ENCODE measurements around the gene PHETA1.

Gene PHETA1

GRCh38 chr12:111412830-111413441 lies 44.0 kb upstream of the PHETA1 start:
- H3K36me3 ChIP-seq (ENCODE audit: insufficient read depth, low read length): peaks cover 5% of the 10 kb centered on the region
- peaks cover 89% of the 10 kb centered on the region for H3K79me2 ChIP-seq (ENCODE audit: insufficient read depth, low read length)
- no peak overlapping the region for H3K27ac ChIP-seq (ENCODE audit: low read length)
- H3K4me2 ChIP-seq (ENCODE audit: insufficient read depth, low read length): no peak overlapping the region
- H4K20me1 ChIP-seq (ENCODE audit: insufficient read depth, low read length): peaks cover 63% of the 10 kb centered on the region
- H3K4me1 ChIP-seq (ENCODE audit: insufficient read depth, low read length): peaks cover 19% of the 10 kb centered on the region
- H3K27me3 ChIP-seq (ENCODE audit: insufficient read depth, low read length, poor library complexity): no peaks in the 10 kb centered on the region
- no peak overlapping the region for H2AFZ ChIP-seq (ENCODE audit: low read depth, low read length)
- H3K9ac ChIP-seq (ENCODE audit: low read depth, low read length): no peak overlapping the region
- ATAC-seq (ENCODE audit: insufficient read depth, low read depth) (no peak), DNase-seq (no peak)
- no peaks in the 10 kb centered on the region for H3K9me3 ChIP-seq (ENCODE audit: insufficient read depth, low read length, severe bottlenecking)
- TF ChIP-seq CTCF (IDR thresholded peaks at IDR 0.05; ENCODE audit: borderline replicate concordance, extremely low read depth, low read length, poor library complexity, severe bottlenecking): no peak
- H3K4me3 ChIP-seq (ENCODE audit: low read depth in 1 of 2, low read length in 2 of 2): no peak overlapping the region

GRCh38 chr12:111412007-111412829 lies 43.3 kb upstream of the PHETA1 start:
- Histone ChIP-seq H3K4me2 (ENCODE audit: insufficient read depth, low read length) (no peak overlapping the region), H3K4me1 (ENCODE audit: insufficient read depth, low read length) (peaks cover 26% of the 10 kb centered on the region), H3K36me3 (ENCODE audit: insufficient read depth, low read length) (no peaks in the 10 kb centered on the region; the same call in 1 of the 2 replicates), H3K4me3 (ENCODE audit: low read depth in 1 of 2, low read length in 2 of 2) (no peak overlapping the region), H4K20me1 (ENCODE audit: insufficient read depth, low read length) (peaks cover 69% of the 10 kb centered on the region), H3K9ac (ENCODE audit: low read depth, low read length) (no peak overlapping the region), H2AFZ (ENCODE audit: low read depth, low read length) (no peak overlapping the region), H3K9me3 (ENCODE audit: insufficient read depth, low read length, severe bottlenecking) (no peaks in the 10 kb centered on the region), H3K27ac (ENCODE audit: low read length) (no peak overlapping the region), H3K79me2 (ENCODE audit: insufficient read depth, low read length) (peaks cover 89% of the 10 kb centered on the region), H3K27me3 (ENCODE audit: insufficient read depth, low read length, poor library complexity) (no peaks in the 10 kb centered on the region)
- ATAC-seq (ENCODE audit: insufficient read depth, low read depth) (peak; percentile 72), DNase-seq (peak; percentile 50)
- no peak for TF ChIP-seq CTCF (IDR thresholded peaks at IDR 0.05; ENCODE audit: borderline replicate concordance, extremely low read depth, low read length, poor library complexity, severe bottlenecking)
- no peak for TF ChIP-seq EZH2 (IDR thresholded peaks at IDR 0.05; ENCODE audit: borderline replicate concordance, low read depth, low read length, severe bottlenecking)

- Histone ChIP-seq H3K9ac (ENCODE audit: low read depth, low read length) (no peak overlapping the region), H3K4me1 (ENCODE audit: insufficient read depth, low read length) (peaks cover 33% of the 10 kb centered on the region), H2AFZ (ENCODE audit: low read depth, low read length) (no peak overlapping the region), H3K4me3 (ENCODE audit: low read depth in 1 of 2, low read length in 2 of 2) (no peak overlapping the region), H3K27ac (ENCODE audit: low read length) (no peak overlapping the region), H3K79me2 (ENCODE audit: insufficient read depth, low read length) (peaks cover 91% of the 10 kb centered on the region), H4K20me1 (ENCODE audit: insufficient read depth, low read length) (peaks cover 75% of the 10 kb centered on the region), H3K9me3 (ENCODE audit: insufficient read depth, low read length, severe bottlenecking) (no peaks in the 10 kb centered on the region), H3K4me2 (ENCODE audit: insufficient read depth, low read length) (no peak overlapping the region), H3K36me3 (ENCODE audit: insufficient read depth, low read length) (no peaks in the 10 kb centered on the region; the same call in 1 of the 2 replicates), H3K27me3 (ENCODE audit: insufficient read depth, low read length, poor library complexity) (no peaks in the 10 kb centered on the region)
- TF ChIP-seq EZH2 (IDR thresholded peaks at IDR 0.05; ENCODE audit: borderline replicate concordance, low read depth, low read length, severe bottlenecking) (no peak), CTCF (IDR thresholded peaks at IDR 0.05; ENCODE audit: borderline replicate concordance, extremely low read depth, low read length, poor library complexity, severe bottlenecking) (no peak)
- no peak for ATAC-seq (ENCODE audit: insufficient read depth, low read depth)
- DNase-seq: no peak
Measured at GRCh38 chr12:111411185-111411764, 42.4 kb upstream of the PHETA1 start.

Measured in DND-41 (cell line).